MM.1S (cell line): ENCODE data around the gene XRN2.

ENCODE experiments used
- DNase-seq: peaks from one replicate; pipeline ENCODE4 v3.0.0-alpha.2; 2015
- H2AFZ ChIP-seq: fragments of 300-600 bp; sonication (generic); 2 replicates; pipeline ENCODE4 v1.6.0; 2016; ENCODE audit warnings: antibody characterized with exemption, low read length
- H3F3A ChIP-seq: fragments of 300-600 bp; sonication (generic); 2 replicates; pipeline ENCODE4 v1.6.1; 2016; ENCODE audit warnings: mild to moderate bottlenecking, antibody characterized with exemption, low read length, moderate library complexity, mixed read lengths; ENCODE audit not compliant: insufficient read depth
- H3K27ac ChIP-seq: fragments of 300-600 bp; sonication (generic); 2 replicates; pipeline ENCODE4 v1.5.1; 2016; ENCODE audit warnings: mild to moderate bottlenecking, low read length
- H3K27me3 ChIP-seq: fragments of 300-600 bp; sonication (generic); replicated peaks from 2 replicates; pipeline ENCODE4 v1.6.0; 2016; ENCODE audit warnings: low read length; ENCODE audit not compliant: insufficient read depth
- H3K36me3 ChIP-seq: fragments of 300-600 bp; sonication (generic); replicated peaks from 2 replicates; pipeline ENCODE4 v1.6.1; 2016; ENCODE audit warnings: mild to moderate bottlenecking, low read length, mixed read lengths; ENCODE audit not compliant: insufficient read depth
- H3K4me1 ChIP-seq: fragments of 300-600 bp; sonication (generic); 2 replicates; pipeline ENCODE4 v1.6.1; 2016; ENCODE audit warnings: low read length, mixed read lengths
- H3K4me2 ChIP-seq: fragments of 300-600 bp; sonication (generic); 2 replicates; pipeline ENCODE4 v1.6.0; 2016; ENCODE audit warnings: low read depth, low read length
- H3K4me3 ChIP-seq: fragments of 300-600 bp; sonication (generic); 2 replicates; pipeline ENCODE4 v1.5.1; 2016; ENCODE audit warnings: low read length, mixed read lengths
- H3K79me2 ChIP-seq: fragments of 300-600 bp; sonication (generic); 2 replicates; pipeline ENCODE4 v1.6.1; 2016; ENCODE audit warnings: mixed run types, low read length, mixed read lengths
- H3K9ac ChIP-seq: fragments of 300-600 bp; sonication (generic); 2 replicates; pipeline ENCODE4 v1.6.1; 2016; ENCODE audit warnings: low read length, mixed read lengths
- H3K9me2 ChIP-seq: fragments of 300-600 bp; sonication (generic); replicated peaks from 2 replicates; pipeline ENCODE4 v1.6.1; 2016; ENCODE audit warnings: mild to moderate bottlenecking, low read length, mixed read lengths; ENCODE audit not compliant: insufficient read depth
- H3K9me3 ChIP-seq: fragments of 300-600 bp; sonication (generic); replicated peaks from 2 replicates; pipeline ENCODE4 v1.6.1; 2016; ENCODE audit warnings: mild to moderate bottlenecking, low read length, mixed read lengths; ENCODE audit not compliant: insufficient read depth
- H4K20me1 ChIP-seq: fragments of 300-600 bp; sonication (generic); 2 replicates; pipeline ENCODE4 v1.6.1; 2016; ENCODE audit warnings: mild to moderate bottlenecking, low read length, moderate library complexity, mixed read lengths; ENCODE audit not compliant: insufficient read depth
- EZH2 ChIP-seq: fragments of 300-600 bp; sonication (generic); optimal IDR thresholded peaks from 2 replicates; pipeline ENCODE3; 2017; ENCODE audit warnings: low read depth, mild to moderate bottlenecking, antibody characterized with exemption, low read length, mixed read lengths
- EZH2phosphoT487 ChIP-seq: fragments of 300-600 bp; sonication (generic); IDR thresholded peaks from 2 replicates; pipeline ENCODE4 v1.6.1; 2018; ENCODE audit warnings: antibody characterized with exemption, low read length
- TF ChIP-seq, protein P1 (sequence below): fragments of 300-600 bp; sonication (generic); IDR thresholded peaks from 2 replicates; pipeline ENCODE4 v1.5.1; 2016; ENCODE audit warnings: antibody characterized with exemption, low read length, mixed read lengths

The XRN2 gene

DNA sequence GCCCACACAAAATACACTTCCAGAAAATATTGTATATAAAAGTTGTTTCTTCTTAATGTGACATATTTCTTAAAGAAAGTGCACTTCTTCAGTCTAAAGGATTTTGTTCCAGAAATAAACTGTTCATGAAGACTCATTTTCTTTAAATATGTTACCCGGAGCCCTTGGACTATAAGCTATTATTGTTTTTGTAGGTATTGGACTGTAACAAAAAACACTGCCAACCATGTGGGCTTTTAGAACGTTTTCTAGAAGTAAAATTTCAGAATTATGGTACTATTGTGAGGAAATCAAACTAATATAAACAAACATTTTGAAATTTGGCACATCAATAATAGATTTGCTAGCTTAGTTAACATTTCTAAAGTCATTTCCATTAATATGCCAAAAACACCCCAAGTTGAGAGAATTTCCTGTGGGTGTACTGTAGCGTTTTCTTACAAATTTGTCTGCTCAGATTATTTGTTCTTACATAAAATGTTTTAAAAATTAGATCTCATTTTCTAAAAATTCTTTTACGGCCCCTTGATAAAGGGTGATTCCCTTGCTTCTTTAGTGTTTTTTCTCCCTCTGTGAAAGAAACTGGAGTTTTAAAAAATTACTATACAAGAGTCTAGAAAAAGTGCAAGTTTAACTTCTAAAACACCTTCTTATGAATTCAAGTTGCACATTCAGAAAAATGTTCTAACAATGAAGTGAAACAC is 90.8 kb downstream of the XRN2 start:
- Histone ChIP-seq H3F3A (no peaks in the 10 kb centered on the region), H3K4me3 (no peak overlapping the region), H3K36me3 (no peaks in the 10 kb centered on the region), H3K27ac (no peak overlapping the region), H3K9ac (no peak overlapping the region), H3K27me3 (no peaks in the 10 kb centered on the region), H4K20me1 (no peaks in the 10 kb centered on the region), H3K79me2 (no peaks in the 10 kb centered on the region), H3K4me2 (no peak overlapping the region), H3K9me2 (no peaks in the 10 kb centered on the region), H3K4me1 (no peaks in the 10 kb centered on the region), H2AFZ (no peak overlapping the region), H3K9me3 (no peaks in the 10 kb centered on the region)
- DNase-seq: no peak
- TF ChIP-seq EZH2phosphoT487 (no peak), EZH2 (no peak)
- TF ChIP-seq, protein P1, sequence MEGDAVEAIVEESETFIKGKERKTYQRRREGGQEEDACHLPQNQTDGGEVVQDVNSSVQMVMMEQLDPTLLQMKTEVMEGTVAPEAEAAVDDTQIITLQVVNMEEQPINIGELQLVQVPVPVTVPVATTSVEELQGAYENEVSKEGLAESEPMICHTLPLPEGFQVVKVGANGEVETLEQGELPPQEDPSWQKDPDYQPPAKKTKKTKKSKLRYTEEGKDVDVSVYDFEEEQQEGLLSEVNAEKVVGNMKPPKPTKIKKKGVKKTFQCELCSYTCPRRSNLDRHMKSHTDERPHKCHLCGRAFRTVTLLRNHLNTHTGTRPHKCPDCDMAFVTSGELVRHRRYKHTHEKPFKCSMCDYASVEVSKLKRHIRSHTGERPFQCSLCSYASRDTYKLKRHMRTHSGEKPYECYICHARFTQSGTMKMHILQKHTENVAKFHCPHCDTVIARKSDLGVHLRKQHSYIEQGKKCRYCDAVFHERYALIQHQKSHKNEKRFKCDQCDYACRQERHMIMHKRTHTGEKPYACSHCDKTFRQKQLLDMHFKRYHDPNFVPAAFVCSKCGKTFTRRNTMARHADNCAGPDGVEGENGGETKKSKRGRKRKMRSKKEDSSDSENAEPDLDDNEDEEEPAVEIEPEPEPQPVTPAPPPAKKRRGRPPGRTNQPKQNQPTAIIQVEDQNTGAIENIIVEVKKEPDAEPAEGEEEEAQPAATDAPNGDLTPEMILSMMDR: no peak

DNA sequence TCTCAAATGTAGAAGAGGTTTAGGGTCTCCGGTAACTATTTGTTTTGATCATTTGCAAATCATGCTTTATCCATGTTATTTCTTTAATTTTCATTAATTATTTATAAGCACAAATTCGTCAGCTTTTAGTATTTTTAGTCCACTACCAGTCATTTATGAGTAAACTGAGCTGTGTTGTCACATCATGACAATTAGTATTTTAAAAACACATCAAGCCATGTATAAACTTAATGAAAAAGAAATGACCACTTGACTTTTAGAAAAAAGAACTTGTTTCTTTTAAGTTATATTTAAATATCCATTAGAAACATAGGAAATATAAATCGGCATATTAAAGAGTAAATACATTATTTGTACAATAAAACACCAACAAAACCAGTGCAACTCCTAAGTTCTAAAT is 91.4 kb downstream of the XRN2 start:
- Histone ChIP-seq H3K27ac (no peak overlapping the region), H3K4me1 (no peaks in the 10 kb centered on the region), H3K9ac (no peak overlapping the region), H3K9me2 (no peaks in the 10 kb centered on the region), H3K36me3 (no peaks in the 10 kb centered on the region), H3K9me3 (no peaks in the 10 kb centered on the region), H3K79me2 (no peaks in the 10 kb centered on the region), H4K20me1 (no peaks in the 10 kb centered on the region), H2AFZ (no peak overlapping the region), H3K4me3 (no peak overlapping the region), H3K27me3 (no peaks in the 10 kb centered on the region), H3F3A (no peaks in the 10 kb centered on the region), H3K4me2 (no peak overlapping the region)
- TF ChIP-seq, protein P1: no peak
- TF ChIP-seq EZH2: no peak
- no peak for TF ChIP-seq EZH2phosphoT487
- DNase-seq: no peak

DNA sequence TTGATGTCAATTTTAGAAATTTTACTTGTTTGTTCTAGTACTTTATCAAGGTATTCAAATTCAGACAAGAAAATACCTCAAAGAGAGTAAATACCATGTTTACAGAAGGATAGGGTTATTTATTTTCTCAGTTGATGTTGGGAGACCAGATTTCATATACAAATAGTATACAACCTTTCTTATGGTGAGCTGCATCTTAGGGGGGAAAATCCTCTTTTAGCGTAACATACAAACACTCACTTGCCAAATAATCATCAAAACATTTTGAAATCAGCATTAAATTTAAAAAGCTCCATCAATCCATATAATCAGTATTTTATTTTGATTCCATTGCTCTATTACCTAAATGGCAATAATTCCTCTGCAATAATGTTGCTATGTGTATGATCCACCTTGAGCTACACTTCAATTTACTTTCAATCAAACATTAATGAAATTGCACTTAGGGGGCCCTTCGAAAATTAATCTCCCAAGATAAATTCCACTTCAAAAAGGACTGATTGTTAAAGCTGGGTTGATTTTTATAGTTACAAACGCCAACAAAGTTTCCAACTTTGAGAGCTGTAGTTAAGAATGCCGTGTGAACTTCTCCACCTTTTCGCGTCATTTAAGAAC is 92.0 kb downstream of the XRN2 start:
- no peak overlapping the region for H2AFZ ChIP-seq
- no peaks in the 10 kb centered on the region for H3K4me1 ChIP-seq
- no peaks in the 10 kb centered on the region for H3K27me3 ChIP-seq
- H3K4me3 ChIP-seq: no peak overlapping the region
- no peaks in the 10 kb centered on the region for H3K9me2 ChIP-seq
- no peaks in the 10 kb centered on the region for H3K9me3 ChIP-seq
- TF ChIP-seq, protein P1: no peak
- TF ChIP-seq EZH2phosphoT487 (no peak), EZH2 (no peak)
- H3F3A ChIP-seq: no peaks in the 10 kb centered on the region
- H4K20me1 ChIP-seq: no peaks in the 10 kb centered on the region
- no peak for DNase-seq
- no peak overlapping the region for H3K27ac ChIP-seq
- no peak overlapping the region for H3K4me2 ChIP-seq
- H3K79me2 ChIP-seq: no peaks in the 10 kb centered on the region
- H3K36me3 ChIP-seq: no peaks in the 10 kb centered on the region
- no peak overlapping the region for H3K9ac ChIP-seq
